Activated CD8-positive, alpha-beta T cell treated with anti-CD3 and anti-CD28 coated beads, Interleukin-2, amount 10 ng/mL, durations not matched to agents 7 days and 5 days (primary cell): ENCODE data around the gene SLC24A4. TPM values are rescaled to one million over a fixed set of nuclear protein-coding genes. Genes with fewer than 3 reads are reported as not detected.

Experiments used
- ATAC-seq: fragments of 150-1000 bp; cut with Tn5 transposase; one replicate; pipeline ENCODE4 v1.10.0; 2021; ENCODE audit warnings: moderate library complexity
- CTCF ChIA-PET: fragments of 350-600 bp; sonication (Branson Sonifier 250); formaldehyde crosslinking; loops from one replicate; lab custom pipeline; 2021; ENCODE audit warnings: antibody characterized with exemption; lab: Charles Lee
- POLR2A ChIA-PET: fragments of 350-600 bp; sonication (Branson Sonifier 250); formaldehyde crosslinking; loops from one replicate; lab custom pipeline; 2021; ENCODE audit warnings: antibody characterized with exemption; lab: Charles Lee
- DNase-seq: peaks from one replicate; pipeline ENCODE4 v3.0.0-alpha.2; 2020
- H3K27ac Mint-ChIP-seq: one replicate; pipeline ENCODE4 v1.8.0; 2021; ENCODE audit warnings: mild to moderate bottlenecking, mixed read lengths
- H3K27me3 Mint-ChIP-seq: one replicate; pipeline ENCODE4 v1.8.0; 2021; ENCODE audit warnings: low read depth, mixed read lengths
- H3K36me3 Mint-ChIP-seq: one replicate; pipeline ENCODE4 v1.8.0; 2021; ENCODE audit warnings: low read depth, mixed read lengths
- H3K4me1 Mint-ChIP-seq: one replicate; pipeline ENCODE4 v1.8.0; 2021; ENCODE audit warnings: low read depth, mixed read lengths
- H3K4me3 Mint-ChIP-seq: one replicate; pipeline ENCODE4 v1.8.0; 2021; ENCODE audit warnings: mild to moderate bottlenecking, mixed read lengths
- H3K9me3 Mint-ChIP-seq: one replicate; pipeline ENCODE4 v1.8.0; 2022; ENCODE audit warnings: mixed read lengths; ENCODE audit not compliant: insufficient read depth
- total RNA-seq, 2 experiments: library from RNA; stranded (reverse); gene quantifications; one replicate each; pipeline ENCODE4 v1.2.3, GENCODE V29; 2021

SLC24A4 gene
- total RNA-seq, 2 experiments from 2014 or later: 0.05 TPM; not detected in 1

- peaks cover 16% of the 10 kb centered on the region for H3K4me1 Mint-ChIP-seq
- ATAC-seq (no peak), DNase-seq (no peak)
- no peaks in the 10 kb centered on the region for H3K9me3 Mint-ChIP-seq
- no peaks in the 10 kb centered on the region for H3K27me3 Mint-ChIP-seq
- peak overlapping the region; percentile 11 for H3K27ac Mint-ChIP-seq
- CTCF ChIA-PET: interaction anchor here (1.2 kb wide), 1 partner anchor 8 kb away, joined by 3 read pairs; no protein-coding TSS in a partner anchor
- POLR2A ChIA-PET: no interaction called here
- no peak overlapping the region for H3K4me3 Mint-ChIP-seq
- no peaks in the 10 kb centered on the region for H3K36me3 Mint-ChIP-seq
Measured at GRCh38 chr14:92458136-92459029, 135.4 kb downstream of the SLC24A4 start.

GRCh38 chr14:92459030-92459949 lies 136.3 kb downstream of the SLC24A4 start:
- no peak overlapping the region for H3K4me3 Mint-ChIP-seq
- CTCF ChIA-PET: no interaction called here
- H3K4me1 Mint-ChIP-seq: peaks cover 20% of the 10 kb centered on the region
- no peaks in the 10 kb centered on the region for H3K27me3 Mint-ChIP-seq
- no peak overlapping the region for H3K27ac Mint-ChIP-seq
- ATAC-seq: no peak
- POLR2A ChIA-PET: interaction anchor here (0.6 kb wide), 1 partner anchor 109 kb away, joined by 3 read pairs; no protein-coding TSS in a partner anchor
- no peaks in the 10 kb centered on the region for H3K9me3 Mint-ChIP-seq
- H3K36me3 Mint-ChIP-seq: no peaks in the 10 kb centered on the region
- DNase-seq: no peak

- Mint-ChIP-seq H3K4me1 (peaks cover 20% of the 10 kb centered on the region), H3K27ac (no peak overlapping the region), H3K27me3 (no peaks in the 10 kb centered on the region), H3K4me3 (no peak overlapping the region), H3K9me3 (no peaks in the 10 kb centered on the region), H3K36me3 (no peaks in the 10 kb centered on the region)
- POLR2A ChIA-PET: interaction anchor here (0.6 kb wide), 1 partner anchor 110 kb away, joined by 3 read pairs; no protein-coding TSS in a partner anchor
- no peak for ATAC-seq
- no peak for DNase-seq
- CTCF ChIA-PET: no interaction called here
Measured at GRCh38 chr14:92459950-92460421, 137.0 kb downstream of the SLC24A4 start.

- Mint-ChIP-seq H3K4me3 (no peak overlapping the region), H3K4me1 (peaks cover 20% of the 10 kb centered on the region), H3K9me3 (no peaks in the 10 kb centered on the region), H3K27me3 (no peaks in the 10 kb centered on the region), H3K27ac (no peak overlapping the region), H3K36me3 (no peaks in the 10 kb centered on the region)
- DNase-seq (no peak), ATAC-seq (no peak)
- CTCF ChIA-PET: interaction anchor here (1.0 kb wide), 1 partner anchor 153 kb away, joined by 3 read pairs; no protein-coding TSS in a partner anchor
- POLR2A ChIA-PET: interaction anchor here (0.6 kb wide), 1 partner anchor 22 kb away, joined by 3 read pairs; no protein-coding TSS in a partner anchor
Measured at GRCh38 chr14:92460541-92460915, 137.6 kb downstream of the SLC24A4 start.

- Mint-ChIP-seq H3K27me3 (no peaks in the 10 kb centered on the region), H3K27ac (no peak overlapping the region), H3K9me3 (no peaks in the 10 kb centered on the region), H3K4me3 (no peak overlapping the region), H3K4me1 (peaks cover 20% of the 10 kb centered on the region), H3K36me3 (no peaks in the 10 kb centered on the region)
- peak; percentile 16 for ATAC-seq
- ChIA-PET CTCF (interaction anchor here (1.0 to 1.1 kb wide), 2 partner anchors 14 to 152 kb away, joined by 3 to 4 read pairs; no protein-coding TSS in a partner anchor), POLR2A (interaction anchor here (0.6 kb wide), 2 partner anchors 23 to 385 kb away, joined by 3 to 5 read pairs; no protein-coding TSS in a partner anchor)
- no peak for DNase-seq
Measured at GRCh38 chr14:92460916-92461579, 138.1 kb downstream of the SLC24A4 start.

GRCh38 chr14:92461891-92462290 lies 138.9 kb downstream of the SLC24A4 start:
- no peaks in the 10 kb centered on the region for H3K36me3 Mint-ChIP-seq
- POLR2A ChIA-PET: no interaction called here
- H3K27ac Mint-ChIP-seq: no peak overlapping the region
- CTCF ChIA-PET: interaction anchor here (1.1 kb wide), 1 partner anchor 15 kb away, joined by 4 read pairs; no protein-coding TSS in a partner anchor
- DNase-seq (no peak), ATAC-seq (no peak)
- H3K9me3 Mint-ChIP-seq: peaks cover 1% of the 10 kb centered on the region
- peaks cover 20% of the 10 kb centered on the region for H3K4me1 Mint-ChIP-seq
- no peaks in the 10 kb centered on the region for H3K27me3 Mint-ChIP-seq
- H3K4me3 Mint-ChIP-seq: no peak overlapping the region

GRCh38 chr14:92462568-92462967 lies 139.6 kb downstream of the SLC24A4 start:
- H3K4me1 Mint-ChIP-seq: peaks cover 20% of the 10 kb centered on the region
- no peak overlapping the region for H3K4me3 Mint-ChIP-seq
- H3K27me3 Mint-ChIP-seq: peaks cover 2% of the 10 kb centered on the region
- no peak overlapping the region for H3K27ac Mint-ChIP-seq
- ATAC-seq (no peak), DNase-seq (no peak)
- H3K9me3 Mint-ChIP-seq: peaks cover 7% of the 10 kb centered on the region
- ChIA-PET POLR2A (interaction anchor here (0.6 kb wide), 1 partner anchor 222 kb away, joined by 3 read pairs; no protein-coding TSS in a partner anchor), CTCF (interaction anchor here (1.0 kb wide), 1 partner anchor 328 kb away, joined by 3 read pairs; no protein-coding TSS in a partner anchor)
- H3K36me3 Mint-ChIP-seq: peaks cover 2% of the 10 kb centered on the region

GRCh38 chr14:92463141-92463540 lies 140.2 kb downstream of the SLC24A4 start:
- Mint-ChIP-seq H3K27me3 (peaks cover 2% of the 10 kb centered on the region), H3K27ac (no peak overlapping the region), H3K4me3 (no peak overlapping the region), H3K9me3 (peaks cover 12% of the 10 kb centered on the region), H3K36me3 (peaks cover 2% of the 10 kb centered on the region), H3K4me1 (peaks cover 20% of the 10 kb centered on the region)
- DNase-seq: peak; percentile 34
- ChIA-PET CTCF (interaction anchor here (1.0 kb wide), 1 partner anchor 328 kb away, joined by 3 read pairs; no protein-coding TSS in a partner anchor), POLR2A (interaction anchor here (0.6 kb wide), 1 partner anchor 222 kb away, joined by 3 read pairs; no protein-coding TSS in a partner anchor)
- no peak for ATAC-seq

- ChIA-PET POLR2A (no interaction called here), CTCF (no interaction called here)
- H3K9me3 Mint-ChIP-seq: peaks cover 18% of the 10 kb centered on the region
- ATAC-seq (no peak), DNase-seq (no peak)
- peaks cover 2% of the 10 kb centered on the region for H3K36me3 Mint-ChIP-seq
- peaks cover 5% of the 10 kb centered on the region for H3K27me3 Mint-ChIP-seq
- H3K27ac Mint-ChIP-seq: no peak overlapping the region
- peaks cover 20% of the 10 kb centered on the region for H3K4me1 Mint-ChIP-seq
- no peak overlapping the region for H3K4me3 Mint-ChIP-seq
Measured at GRCh38 chr14:92464156-92464555, 141.2 kb downstream of the SLC24A4 start.

- Mint-ChIP-seq H3K36me3 (peaks cover 2% of the 10 kb centered on the region), H3K27ac (no peak overlapping the region), H3K27me3 (peaks cover 5% of the 10 kb centered on the region), H3K4me1 (peaks cover 17% of the 10 kb centered on the region), H3K9me3 (peaks cover 18% of the 10 kb centered on the region), H3K4me3 (no peak overlapping the region)
- ATAC-seq: no peak
- no peak for DNase-seq
- POLR2A ChIA-PET: no interaction called here
- CTCF ChIA-PET: no interaction called here
Measured at GRCh38 chr14:92464716-92465115, 141.8 kb downstream of the SLC24A4 start.
